GM12892 (cell line): ENCODE results near the gene IKZF1.

ENCODE experiments used
- POLR2A ChIP-seq: IDR thresholded peaks from 2 replicates; pipeline ENCODE4 v1.6.1; 2011; ENCODE audit warnings: low read depth, low read length, control low read depth
- POLR2AphosphoS5 ChIP-seq: IDR thresholded peaks from 2 replicates; pipeline ENCODE4 v1.6.1; 2011; ENCODE audit warnings: low read depth, low read length, control low read depth

DNA sequence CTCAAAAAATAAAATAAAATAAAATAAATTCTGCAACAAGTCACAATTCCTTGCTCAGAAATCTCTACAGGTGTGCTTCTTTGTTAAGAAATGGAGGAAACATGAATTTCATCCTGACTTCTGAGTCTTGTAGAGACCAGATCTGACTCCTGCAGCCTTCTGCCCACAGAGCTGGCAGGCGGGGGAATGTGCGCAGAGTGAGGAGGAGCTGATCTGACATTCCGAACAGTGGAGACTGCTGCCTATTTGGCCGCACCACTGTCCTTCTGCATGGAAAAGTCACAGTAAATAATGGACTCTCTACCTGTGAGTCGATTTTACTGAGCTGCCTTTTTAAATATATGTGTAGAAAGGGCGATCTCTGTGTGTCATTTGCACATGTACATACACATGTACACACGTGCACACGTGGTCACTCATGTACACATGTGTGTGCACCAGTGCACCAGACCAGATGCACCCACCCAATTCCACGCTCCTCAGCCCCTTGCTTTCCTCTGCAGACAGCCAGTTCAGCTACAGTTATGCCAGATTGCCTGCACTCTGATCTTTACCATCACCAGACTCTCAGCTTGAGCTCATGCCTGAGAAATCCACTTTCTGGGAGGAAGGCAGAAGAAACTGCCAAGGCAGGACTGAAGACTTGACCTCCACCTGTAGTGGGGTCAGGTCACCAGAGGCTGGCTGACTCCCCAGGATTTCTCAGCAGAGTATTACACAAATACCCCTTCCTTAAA lies 54.9 kb downstream of the IKZF1 start:
- no peak for TF ChIP-seq POLR2AphosphoS5
- no peak for TF ChIP-seq POLR2A
